GM12891 (cell line): Measurements from ENCODE around the gene NPL.
A peak's percentile ranks its signal among the peaks of the same experiment; 100 is the strongest.

Experiments
- DNase-seq: peaks from one replicate; pipeline ENCODE4 v3.0.0; 2011; ENCODE audit warnings: low spot score; ENCODE audit not compliant: insufficient read length
- FAIRE-seq: peaks from 2 replicates; lab custom pipeline; 2011; peaks lifted over from hg19 to GRCh38; lab: Jason Lieb, UNC
- PAX5 ChIP-seq: IDR thresholded peaks from 2 replicates; pipeline ENCODE4 v1.6.1; 2011; ENCODE audit warnings: low read length, moderate library complexity, mild to moderate bottlenecking; ENCODE audit not compliant: insufficient read depth, severe bottlenecking
- POLR2A ChIP-seq: IDR thresholded peaks from 2 replicates; pipeline ENCODE4 v1.6.1; 2011; ENCODE audit warnings: low read depth, low read length, control low read depth
- POLR2AphosphoS5 ChIP-seq: IDR thresholded peaks from 2 replicates; pipeline ENCODE4 v1.6.1; 2011; ENCODE audit warnings: low read depth, low read length, control low read depth
- POU2F2 ChIP-seq: IDR thresholded peaks from 2 replicates; pipeline ENCODE4 v1.6.1; 2011; ENCODE audit warnings: low read depth, mild to moderate bottlenecking, control low read depth, low read length, moderate library complexity
- SPI1 ChIP-seq: IDR thresholded peaks from 2 replicates; pipeline ENCODE4 v1.6.1; 2011; ENCODE audit warnings: low read depth, low read length, control low read depth
- TAF1 ChIP-seq: IDR thresholded peaks from 2 replicates; pipeline ENCODE4 v1.6.1; 2011; ENCODE audit warnings: low read depth, low read length, control low read depth

Gene NPL

GRCh38 chr1:182761396-182762395 lies 27.9 kb upstream of the NPL start:
- no peak for DNase-seq
- FAIRE-seq, result no peak
- no peak for TF ChIP-seq TAF1
- TF ChIP-seq POU2F2, result no peak
- TF ChIP-seq SPI1, result no peak
- TF ChIP-seq PAX5, result no peak
- no peak for TF ChIP-seq POLR2A
- no peak for TF ChIP-seq POLR2AphosphoS5

- FAIRE-seq (peak; percentile 38), DNase-seq (no peak)
- no peak for TF ChIP-seq PAX5
- TF ChIP-seq POU2F2, result no peak
These were observed 27.0 kb upstream of the NPL start for GRCh38 chr1:182762536-182762935.

- DNase-seq (no peak), FAIRE-seq (no peak)
- TF ChIP-seq SPI1 (no peak), TAF1 (no peak), POU2F2 (no peak), POLR2A (no peak), POLR2AphosphoS5 (no peak), PAX5 (no peak)
These were observed 25.4 kb upstream of the NPL start for GRCh38 chr1:182764029-182764727.

- TF ChIP-seq TAF1 (no peak), PAX5 (no peak), POLR2AphosphoS5 (no peak), POU2F2 (no peak), SPI1 (no peak), POLR2A (no peak)
- FAIRE-seq (no peak), DNase-seq (no peak)
These were observed 24.2 kb upstream of the NPL start for GRCh38 chr1:182765391-182765790.

GRCh38 chr1:182766050-182766449 lies 23.5 kb upstream of the NPL start:
- no peak for DNase-seq
- no peak for TF ChIP-seq TAF1
- no peak for TF ChIP-seq PAX5
- no peak for TF ChIP-seq POLR2A
- no peak for TF ChIP-seq SPI1
- no peak for TF ChIP-seq POU2F2
- TF ChIP-seq POLR2AphosphoS5, result no peak
- no peak for FAIRE-seq

GRCh38 chr1:182766881-182767645 lies 22.5 kb upstream of the NPL start:
- no peak for TF ChIP-seq TAF1
- no peak for TF ChIP-seq PAX5
- no peak for TF ChIP-seq POLR2AphosphoS5
- no peak for TF ChIP-seq POU2F2
- FAIRE-seq (peak; percentile 28), DNase-seq (no peak)

GRCh38 chr1:182768963-182769362 lies 20.6 kb upstream of the NPL start:
- no peak for DNase-seq

GRCh38 chr1:182770232-182770631 lies 19.3 kb upstream of the NPL start:
- no peak for TF ChIP-seq POLR2AphosphoS5
- no peak for TF ChIP-seq POU2F2
- TF ChIP-seq PAX5, result no peak
- no peak for TF ChIP-seq SPI1
- no peak for TF ChIP-seq TAF1
- no peak for TF ChIP-seq POLR2A
- FAIRE-seq (no peak), DNase-seq (no peak)

More at GRCh38 chr1:182768963-182769362, 20.6 kb upstream of the NPL start:
- FAIRE-seq, result no peak
- TF ChIP-seq POLR2AphosphoS5 (no peak), POU2F2 (no peak), TAF1 (no peak), PAX5 (no peak), SPI1 (no peak), POLR2A (no peak)
